ENCODE results near the gene KRTAP6-1. TPM values are rescaled to one million over a fixed set of nuclear protein-coding genes. Genes with fewer than 3 reads are reported as not detected.

Gene KRTAP6-1, protein sequence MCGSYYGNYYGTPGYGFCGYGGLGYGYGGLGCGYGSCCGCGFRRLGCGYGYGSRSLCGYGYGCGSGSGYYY
- polyA plus RNA-seq (2013, experiment 1 of 2; ENCODE audit: insufficient read length): not detected
- not detected for polyA plus RNA-seq (2013, experiment 2 of 2; ENCODE audit: insufficient read length)

DNA sequence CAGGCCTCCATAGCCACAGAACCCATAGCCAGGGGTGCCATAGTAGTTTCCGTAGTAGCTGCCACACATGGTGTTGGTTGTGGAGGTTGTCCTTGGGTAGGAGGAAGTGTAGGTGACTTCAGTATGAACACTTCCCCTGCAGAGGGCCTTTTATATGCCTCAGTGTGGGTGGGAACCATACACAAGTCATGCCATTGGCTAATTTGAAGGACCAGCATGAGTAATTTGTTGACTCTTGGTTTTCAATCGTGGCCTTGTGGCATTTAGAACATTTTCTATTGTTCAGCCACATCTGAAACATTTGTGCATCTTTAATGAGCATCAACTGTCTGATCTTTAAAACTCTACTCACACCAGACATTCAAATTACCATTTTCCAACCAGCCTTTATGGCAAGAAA lies at the start of gene KRTAP6-1:
Gene KRTAP6-1, minus strand, starts transcription at position 95 of the 400 bp plus-strand sequence. Its CDS starts 26 bp downstream, at position 69.
- DNase-seq: no peak

DNA sequence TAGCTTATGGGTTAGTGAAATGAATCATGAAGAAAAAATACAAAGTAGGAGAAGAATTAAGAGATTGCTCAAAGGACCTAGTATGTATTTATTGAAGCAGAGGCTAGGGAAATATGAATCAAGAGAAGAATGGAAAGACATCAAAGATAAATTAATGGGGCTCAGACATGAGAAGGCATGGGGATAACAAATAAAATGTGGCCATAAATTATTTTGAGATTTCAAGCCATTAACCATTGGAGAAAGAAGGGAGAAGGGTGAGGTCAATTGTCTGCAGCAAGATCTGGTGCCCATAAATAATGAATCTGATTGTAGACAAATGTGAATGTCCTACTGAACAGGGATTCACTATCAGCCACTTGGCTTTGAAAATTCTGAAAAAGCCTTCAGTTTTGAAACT lies 39.2 kb upstream of the KRTAP6-1 start:
- no peak for DNase-seq

DNA sequence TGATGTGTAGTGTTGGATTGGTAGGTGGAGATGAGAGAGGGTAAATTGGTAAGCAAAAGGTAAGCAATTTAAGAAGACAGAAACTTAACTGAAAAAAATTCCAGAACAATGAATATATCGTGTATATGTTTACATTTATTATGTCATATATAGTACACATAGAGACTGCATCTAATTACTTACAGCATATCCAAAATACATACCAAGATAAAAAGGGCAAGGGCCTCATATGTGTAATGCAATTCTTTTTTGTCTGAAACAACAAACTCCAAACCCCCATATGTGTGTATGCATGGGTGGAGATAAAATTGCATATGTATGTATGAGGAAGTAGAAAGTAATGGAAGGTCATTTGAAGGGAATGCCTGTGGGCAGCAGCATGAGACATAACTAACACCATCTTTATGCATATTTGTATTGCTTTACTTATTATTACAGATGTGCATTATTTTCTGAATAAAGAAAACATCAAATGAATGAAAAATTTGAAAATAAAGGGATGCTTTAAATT lies 33.2 kb upstream of the KRTAP6-1 start:
- DNase-seq: no peak

DNA sequence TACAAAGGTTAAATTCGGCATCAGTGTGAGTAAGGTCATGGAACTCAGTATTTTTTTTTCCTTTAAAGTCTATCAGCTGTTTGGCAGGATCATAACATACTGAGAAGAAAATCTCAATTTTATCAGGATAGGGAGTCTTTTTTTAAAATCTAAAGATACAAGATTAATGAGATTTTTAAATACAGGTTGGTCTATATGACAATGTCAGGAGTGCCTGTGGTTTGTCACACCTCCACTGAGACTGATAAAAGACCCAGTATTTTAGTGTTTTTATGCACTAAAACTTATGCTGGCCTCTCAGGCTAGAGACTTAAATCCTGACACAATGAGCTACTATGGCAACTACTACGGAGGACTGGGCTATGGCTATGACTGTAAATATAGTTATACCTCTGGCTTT lies 28.8 kb upstream of the KRTAP6-1 start, which contains the start of gene KRTAP20-3:
Gene KRTAP20-3, plus strand, starts transcription at position 301 of the 400 bp plus-strand sequence.
- DNase-seq: no peak

DNA sequence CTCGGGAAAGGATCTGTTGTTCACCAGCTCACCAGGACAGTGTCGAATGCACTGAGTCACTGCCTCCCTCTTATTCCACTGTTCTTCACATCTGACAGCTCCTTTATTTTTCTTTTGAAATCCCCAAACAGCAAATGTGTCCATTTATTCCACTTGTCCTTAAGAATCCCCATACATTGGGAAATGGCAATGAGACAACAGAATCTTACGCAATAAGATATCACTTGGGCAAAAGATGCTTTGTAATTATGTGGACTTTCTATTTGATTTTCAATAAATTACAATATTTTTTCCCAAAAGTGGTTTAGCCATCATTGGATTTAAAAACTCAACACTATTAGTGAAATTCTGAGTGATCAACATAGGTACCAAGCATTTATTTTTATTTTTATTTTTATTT lies 25.0 kb upstream of the KRTAP6-1 start:
- DNase-seq: no peak

DNA sequence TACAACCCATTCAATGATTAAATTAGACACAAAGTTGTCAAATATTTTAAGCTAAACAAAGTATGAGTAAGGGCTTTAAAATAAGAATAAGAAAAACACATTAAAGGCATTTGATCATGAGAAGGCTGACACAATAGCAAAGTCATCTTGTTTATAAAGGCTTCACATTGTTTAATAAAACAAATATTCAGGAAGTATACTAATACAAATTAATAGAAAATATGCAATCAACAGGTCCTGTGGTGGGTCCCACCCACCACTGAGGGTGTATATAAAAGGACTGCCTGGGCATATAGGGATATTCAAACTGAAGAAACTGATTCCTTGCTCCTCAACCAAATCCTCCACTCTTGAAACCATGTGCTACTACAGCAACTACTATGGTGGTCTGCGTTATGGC lies 21.2 kb upstream of the KRTAP6-1 start, which contains the start of gene KRTAP20-2:
Gene KRTAP20-2, plus strand, starts transcription at position 301 of the 400 bp plus-strand sequence. Its CDS starts 58 bp downstream, at position 359.
- DNase-seq: no peak

DNA sequence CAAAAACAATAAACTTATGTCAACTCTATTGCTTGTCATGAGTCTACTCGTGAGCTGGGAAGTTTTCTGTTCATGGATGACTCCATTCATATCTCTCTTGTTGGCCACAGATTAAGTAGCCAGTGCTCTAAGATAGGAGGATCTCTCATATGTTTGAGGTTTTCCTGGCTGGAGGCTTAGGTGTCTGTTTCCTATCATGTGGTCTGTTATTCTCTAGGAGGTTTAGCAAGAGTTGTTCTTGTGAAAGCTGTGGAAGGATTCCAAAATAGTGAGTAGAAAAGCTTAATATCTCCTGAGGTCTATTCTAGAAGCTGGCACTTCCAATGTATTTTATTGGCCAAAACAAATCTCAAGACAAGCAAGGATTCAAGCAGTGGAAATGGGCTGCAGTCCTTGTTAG lies 15.5 kb upstream of the KRTAP6-1 start:
- DNase-seq: no peak

DNA sequence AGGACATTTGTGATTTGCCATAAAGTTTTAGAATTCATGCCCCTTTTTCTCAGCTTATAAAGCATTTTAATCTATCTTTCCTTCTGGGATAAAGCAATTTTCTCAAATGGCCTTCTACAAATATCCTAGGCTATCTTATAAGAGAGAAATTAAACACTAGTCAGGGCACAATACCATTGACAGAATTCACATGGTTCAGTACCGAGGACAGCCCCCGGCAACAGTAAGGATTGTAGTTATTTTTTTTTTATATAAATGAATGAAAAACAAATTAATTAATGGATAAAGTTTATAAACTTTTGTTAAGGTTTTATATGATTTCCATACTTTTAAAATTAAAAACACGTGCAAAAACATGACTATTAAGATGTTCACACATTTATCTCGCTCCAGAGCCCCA lies 14.4 kb upstream of the KRTAP6-1 start:
- DNase-seq: no peak

DNA sequence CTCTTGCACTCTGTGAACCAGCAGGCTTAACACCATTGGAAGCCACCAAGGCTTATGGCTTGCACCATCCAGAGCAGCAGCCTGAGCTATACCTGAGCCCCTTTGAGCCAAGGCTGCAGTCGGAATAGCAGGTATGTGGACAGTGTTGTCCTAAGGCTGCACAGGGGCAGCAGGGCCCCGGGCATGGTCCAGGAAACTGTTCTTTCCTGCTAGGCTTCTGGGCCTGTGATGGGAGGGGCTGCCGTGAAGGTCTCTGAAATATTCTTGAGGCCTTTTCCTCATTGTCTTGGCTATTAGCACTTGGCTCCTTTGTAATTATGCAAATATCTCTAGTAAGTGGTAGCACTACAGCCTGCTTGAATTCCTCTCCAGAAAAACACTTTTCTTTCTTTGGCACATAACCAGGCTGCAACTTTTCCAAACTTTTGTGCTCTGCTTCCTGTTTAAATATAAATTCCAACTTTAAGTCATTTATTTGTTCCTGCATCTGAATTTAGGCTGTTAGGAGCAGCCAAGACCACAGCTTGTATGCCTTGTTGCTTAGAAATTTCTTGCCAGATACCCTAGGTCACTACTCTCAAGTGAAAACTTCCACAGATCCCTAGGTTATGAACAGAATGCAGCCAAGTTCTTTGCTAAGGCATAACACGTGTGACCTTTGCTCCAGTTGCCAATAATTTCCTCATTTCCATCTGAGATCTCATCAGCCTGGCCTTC lies 11.9 kb upstream of the KRTAP6-1 start:
- DNase-seq: no peak

DNA sequence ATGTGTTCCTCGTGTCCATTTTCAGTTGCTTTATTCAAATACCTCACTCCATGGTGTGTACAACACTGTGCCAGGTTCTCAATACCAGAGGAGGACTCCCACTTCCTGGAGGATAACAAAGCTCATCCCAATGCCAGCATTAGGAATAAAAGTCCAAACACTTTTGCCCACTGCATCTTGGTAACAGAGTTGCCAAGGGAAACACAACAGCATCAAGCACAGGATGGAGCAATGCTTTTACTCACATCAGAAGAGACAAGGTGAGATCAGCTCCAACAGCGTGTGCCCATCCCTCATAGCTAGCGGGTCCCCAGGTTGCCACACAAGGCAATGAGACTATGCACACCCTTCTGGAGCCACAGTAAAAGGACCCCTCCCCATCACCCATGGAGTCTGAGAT lies 9.6 kb upstream of the KRTAP6-1 start:
- no peak for DNase-seq

DNA sequence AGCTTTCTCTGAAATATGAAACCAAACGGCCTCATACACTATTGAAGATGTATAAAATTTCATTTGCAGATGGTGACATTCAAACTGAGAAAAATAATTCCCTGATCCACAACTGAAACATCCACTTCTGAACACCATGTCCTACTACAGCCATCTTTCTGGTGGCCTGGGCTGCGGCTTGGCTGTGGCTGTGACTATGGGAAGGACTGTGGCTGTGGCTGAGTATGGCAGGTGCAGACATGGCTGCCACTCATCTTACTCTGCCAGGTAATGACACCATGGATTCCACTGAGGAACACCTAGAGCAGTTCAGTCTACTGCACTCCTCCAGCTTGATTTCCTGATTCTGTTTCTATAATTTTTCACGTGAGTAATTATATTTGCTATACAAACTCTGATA lies 6.8 kb upstream of the KRTAP6-1 start, which contains the start of gene KRTAP20-4:
Gene KRTAP20-4, plus strand, starts transcription at position 106 of the 400 bp plus-strand sequence.
- DNase-seq: no peak

DNA sequence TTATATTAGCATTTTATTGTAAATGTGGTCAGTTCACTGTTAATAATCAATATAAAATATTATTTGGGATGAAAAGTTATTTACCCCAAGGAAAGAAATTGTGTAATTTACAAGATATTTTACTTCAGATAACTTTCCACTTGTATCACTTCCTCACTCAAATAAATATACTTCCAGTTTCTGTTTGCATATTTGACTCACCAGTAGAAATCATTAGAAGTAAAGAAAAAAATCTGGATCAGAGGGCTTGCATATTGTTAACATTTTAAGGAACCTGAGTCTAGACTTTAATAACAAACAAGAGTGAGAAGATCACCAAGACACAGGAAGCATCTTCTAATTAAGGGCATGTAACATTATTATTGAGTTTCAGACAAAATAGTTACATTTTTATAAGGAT lies 6.3 kb upstream of the KRTAP6-1 start:
- DNase-seq: no peak

DNA sequence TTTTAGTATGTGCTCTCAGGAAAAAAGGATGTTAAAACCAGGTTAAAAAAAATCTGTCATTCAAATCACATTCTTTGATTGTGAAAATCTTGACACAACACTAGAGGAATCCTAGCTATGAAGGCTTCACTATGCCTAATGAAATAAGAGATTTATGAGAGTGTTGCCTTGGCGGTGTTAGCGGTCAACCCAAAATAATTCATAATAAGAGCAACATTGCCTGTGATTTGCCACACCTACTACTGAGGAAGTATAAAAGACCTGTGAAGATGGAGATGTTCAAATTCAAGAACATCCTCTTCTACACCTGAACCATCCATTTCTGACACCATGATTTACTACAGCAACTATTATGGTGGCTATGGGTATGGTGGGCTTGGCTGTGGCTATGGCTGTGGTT lies 2.4 kb upstream of the KRTAP6-1 start, which contains the start of gene KRTAP20-1:
Gene KRTAP20-1, plus strand, starts transcription at position 301 of the 400 bp plus-strand sequence. Its CDS starts 30 bp downstream, at position 331.
- DNase-seq: no peak

DNA sequence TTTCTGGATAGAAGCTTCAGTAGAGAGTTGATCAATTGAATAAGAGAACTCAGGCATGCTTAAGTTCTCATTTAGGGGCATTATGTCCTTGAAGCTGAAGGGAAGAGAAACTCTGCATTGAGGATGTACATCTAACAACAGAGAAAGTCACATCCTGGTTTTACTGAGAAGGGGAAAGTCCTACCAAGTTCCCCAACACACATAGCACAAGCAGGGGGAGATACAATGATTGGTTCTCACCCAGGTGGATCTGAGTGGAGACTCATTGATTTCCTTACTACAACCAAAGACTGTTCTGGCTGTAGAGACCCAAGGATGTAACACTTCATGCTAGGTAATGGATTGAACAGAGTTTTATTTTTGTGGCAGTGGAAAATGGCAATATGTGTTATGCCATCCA lies 1.5 kb upstream of the KRTAP6-1 start:
- DNase-seq: no peak

DNA sequence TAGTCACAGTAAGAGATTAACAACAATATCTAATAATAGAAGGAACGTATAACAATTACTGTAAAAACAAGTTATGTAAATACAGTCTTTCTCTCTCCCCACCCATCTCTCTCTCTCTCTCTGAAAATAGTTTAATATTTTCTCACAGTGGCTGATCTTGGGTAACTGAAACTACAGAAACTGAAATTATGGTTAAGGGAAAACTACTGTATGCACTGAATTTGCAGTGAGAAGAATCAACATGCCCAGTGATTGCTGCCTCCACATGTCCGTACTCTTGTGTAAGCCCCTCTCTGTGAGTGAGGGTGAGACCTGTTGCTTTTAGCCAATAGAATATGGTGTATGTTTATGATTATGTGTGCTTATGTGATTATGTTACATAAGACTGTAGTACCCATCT lies 1.6 kb downstream of the KRTAP6-1 start:
- DNase-seq: no peak

DNA sequence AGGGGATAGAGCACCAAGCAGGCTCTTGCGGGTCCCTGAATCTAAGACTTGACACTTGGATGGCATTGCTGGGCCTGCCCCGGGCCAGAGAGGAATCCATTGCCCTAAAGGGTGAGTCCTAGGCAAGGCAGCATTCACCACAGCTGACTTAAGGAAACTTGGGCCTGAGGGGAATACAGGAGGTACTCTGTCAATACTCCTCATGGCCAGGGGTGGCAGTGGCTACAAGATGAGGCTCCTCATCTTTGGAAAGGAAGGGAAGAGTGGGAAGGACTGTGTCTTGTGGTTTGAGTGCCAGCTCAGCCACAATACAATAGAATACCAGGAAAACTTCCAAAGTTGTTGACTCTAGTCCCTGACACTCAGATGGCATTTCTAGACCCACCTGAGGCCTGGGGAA lies 7.8 kb downstream of the KRTAP6-1 start:
- DNase-seq: no peak

DNA sequence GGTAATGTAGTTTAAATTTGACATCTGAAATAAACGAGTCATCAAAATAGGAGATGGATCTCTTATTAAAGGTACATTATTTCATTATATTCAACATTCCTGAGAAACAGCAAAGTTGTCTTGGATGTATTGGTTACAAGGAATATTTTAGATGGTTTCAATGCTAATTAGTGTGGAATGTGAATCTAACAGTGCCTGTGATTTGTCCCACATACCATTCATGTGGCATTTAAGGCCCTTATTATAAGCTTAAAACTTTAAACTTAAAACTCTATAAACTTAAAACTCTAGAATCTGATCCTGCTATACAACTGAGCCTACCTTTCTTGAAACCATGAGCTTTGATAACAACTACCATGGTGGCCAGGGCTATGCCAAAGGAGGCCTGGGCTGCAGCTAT lies 12.9 kb downstream of the KRTAP6-1 start, which contains the start of gene KRTAP22-1:
Gene KRTAP22-1, plus strand, starts transcription at position 301 of the 400 bp plus-strand sequence.
- DNase-seq: no peak

DNA sequence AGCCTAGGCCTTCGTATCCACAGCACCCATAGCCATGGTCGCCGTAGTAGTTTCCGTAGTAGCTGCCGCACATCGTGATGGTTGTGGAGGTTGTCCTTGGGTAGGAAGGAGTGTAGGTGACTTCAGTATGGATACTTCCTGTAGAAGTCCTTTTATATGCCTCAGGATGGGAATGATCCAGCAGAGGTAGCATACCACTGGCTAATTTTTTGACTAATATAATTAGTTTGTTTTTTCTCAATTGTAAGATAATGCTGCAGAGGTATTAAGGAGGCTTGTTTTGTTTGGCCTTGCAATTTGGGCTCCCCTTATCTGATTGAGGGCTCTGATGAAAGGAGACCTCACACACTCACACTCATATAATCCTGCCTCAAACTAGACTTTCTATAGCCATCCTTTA lies 14.9 kb downstream of the KRTAP6-1 start, which contains the start of gene KRTAP6-2:
Gene KRTAP6-2, minus strand, starts transcription at position 101 of the 400 bp plus-strand sequence. Its CDS starts 28 bp downstream, at position 73.
- DNase-seq: no peak

DNA sequence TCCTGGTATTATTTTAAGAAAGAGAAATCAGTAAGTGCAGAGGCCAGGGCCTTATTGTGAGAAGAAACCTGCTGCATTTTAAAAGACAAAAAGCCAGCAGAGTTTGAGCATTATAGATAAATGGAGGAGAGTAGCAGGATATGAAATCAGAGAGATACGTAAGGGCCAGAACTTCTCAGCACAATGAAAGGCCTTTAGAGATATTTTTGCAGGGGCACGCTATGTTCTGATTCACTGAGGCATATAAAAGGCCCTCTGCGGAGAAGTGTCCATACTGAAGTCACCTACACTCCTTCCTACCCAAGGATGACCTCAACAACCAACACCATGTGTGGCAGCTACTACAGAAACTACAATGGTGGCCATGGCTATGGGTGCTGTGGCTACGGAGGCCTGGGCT lies 21.6 kb downstream of the KRTAP6-1 start, which contains the start of gene KRTAP6-3:
Gene KRTAP6-3, plus strand, starts transcription at position 301 of the 400 bp plus-strand sequence. Its CDS starts 6 bp downstream, at position 307.
- DNase-seq: no peak

DNA sequence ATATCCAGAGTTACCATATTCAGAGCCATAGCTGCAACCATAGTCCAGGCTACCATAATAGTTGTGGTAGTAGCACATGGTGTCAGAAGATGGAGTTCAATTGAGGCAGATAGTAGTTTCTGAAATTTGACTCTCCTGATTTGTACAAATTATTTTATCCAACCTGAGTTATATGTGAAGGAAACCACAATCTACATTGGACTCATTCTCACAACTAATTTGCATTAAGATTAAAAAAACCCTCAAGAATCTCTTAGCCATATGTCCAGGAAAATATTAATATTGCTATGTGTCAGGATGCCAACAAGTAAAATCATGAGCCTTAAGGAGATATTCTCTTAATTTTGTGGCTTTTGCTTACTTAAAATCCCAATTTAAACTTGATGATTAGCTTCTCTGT lies 23.4 kb downstream of the KRTAP6-1 start, which contains the start of gene KRTAP22-2:
Gene KRTAP22-2, minus strand, starts transcription at position 101 of the 400 bp plus-strand sequence.
- DNase-seq: no peak

DNA sequence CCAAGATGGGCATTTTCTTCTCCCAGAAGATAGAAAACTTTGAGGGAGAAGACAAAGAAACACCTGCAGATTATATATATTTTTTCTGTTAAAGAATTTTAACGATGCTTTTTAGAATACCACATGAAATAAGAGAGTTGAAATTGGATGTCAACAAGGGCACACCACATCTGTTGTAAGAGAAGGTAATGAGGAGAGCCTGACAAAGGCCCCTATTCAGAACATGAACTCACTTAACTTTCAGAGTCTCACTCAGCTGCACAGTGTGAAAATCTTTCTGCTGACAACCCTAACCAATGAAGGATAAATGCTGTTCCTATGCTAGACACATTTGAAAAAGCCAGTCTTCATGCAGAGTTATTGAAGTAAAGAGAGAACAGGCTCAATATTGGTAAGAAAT lies 30.9 kb downstream of the KRTAP6-1 start:
- DNase-seq: no peak

DNA sequence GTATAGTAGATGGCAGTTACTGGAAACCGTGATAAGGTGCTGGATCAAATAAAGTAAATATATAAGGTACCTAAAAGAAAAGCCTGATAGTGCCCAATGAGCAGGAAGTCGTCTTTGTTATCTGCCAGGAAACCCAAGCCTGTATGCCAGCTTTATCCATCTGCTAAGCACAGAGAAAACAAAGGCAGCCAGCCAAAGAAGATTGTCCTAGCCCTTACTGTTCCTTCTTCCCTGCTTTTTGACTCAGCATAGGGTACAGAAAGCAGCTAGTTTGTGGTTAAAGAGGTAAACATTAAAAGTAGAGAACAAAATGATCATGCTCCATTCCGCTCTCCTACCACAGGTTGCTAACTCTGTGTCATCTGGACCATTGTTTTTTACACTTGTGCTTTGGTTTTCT lies 33.6 kb downstream of the KRTAP6-1 start:
- DNase-seq: no peak

DNA sequence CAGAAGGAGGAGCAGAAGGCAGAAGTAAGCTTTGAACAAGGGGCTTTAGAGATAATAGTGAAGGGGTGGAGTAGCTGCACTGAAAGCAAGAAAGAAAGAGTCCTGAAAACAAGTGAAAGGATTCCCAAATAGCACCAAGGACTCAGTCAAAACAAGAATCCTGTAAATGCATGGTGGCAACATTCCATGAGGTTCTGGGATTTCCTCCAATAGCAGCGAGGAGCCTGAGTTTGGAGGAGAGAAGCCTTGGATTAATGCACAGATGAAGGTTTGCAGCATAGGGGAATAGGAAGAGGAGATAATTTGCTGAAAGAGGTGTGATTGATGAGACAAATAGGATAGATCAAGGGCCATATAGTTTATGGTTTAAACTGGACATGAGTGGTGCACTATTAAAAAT lies 34.4 kb downstream of the KRTAP6-1 start:
- DNase-seq: no peak

Data from fibroblast of skin of back (primary cell).